ENCODE measurements around the gene LRFN4.

LRFN4 gene

GRCh38 chr11:66894141-66894540, 37.3 kb downstream of the LRFN4 start:
- DNase-seq, result no peak

- DNase-seq, result no peak
Observed at GRCh38 chr11:66901964-66902390, 45.1 kb downstream of the LRFN4 start.

GRCh38 chr11:66902486-66903177, 45.8 kb downstream of the LRFN4 start:
- no peak for DNase-seq

GRCh38 chr11:66904055-66904454, 47.2 kb downstream of the LRFN4 start:
- DNase-seq, result no peak

GRCh38 chr11:66904561-66904960, 47.7 kb downstream of the LRFN4 start:
- DNase-seq, result no peak

GRCh38 chr11:66904981-66905521, 48.2 kb downstream of the LRFN4 start:
- DNase-seq, result no peak

- DNase-seq, result no peak
Observed at GRCh38 chr11:66905631-66906030, 48.8 kb downstream of the LRFN4 start.

- DNase-seq, result no peak
Observed at GRCh38 chr11:66906061-66906733, 49.3 kb downstream of the LRFN4 start.

- no peak for DNase-seq
Observed at GRCh38 chr11:66907751-66908630, 51.1 kb downstream of the LRFN4 start.

- no peak for DNase-seq
Observed at GRCh38 chr11:66909181-66909580, 52.3 kb downstream of the LRFN4 start.

GRCh38 chr11:66910016-66910415, 53.2 kb downstream of the LRFN4 start:
- DNase-seq, result no peak

Data from T-helper 9 cell (primary cell).